Activated naive CD4-positive, alpha-beta T cell treated with anti-CD3 and anti-CD28 coated beads, Interleukin-2, amount 50 U/mL, for 16 hours (primary cell): ENCODE data around the gene NRBF2.
"Not testable (repeated sequence)": the region's sequence is repeated elsewhere in the genome, so short reads cannot be mapped to it uniquely, and the experiment has no call there.

Experiments
- DNase-seq: peaks from one replicate; pipeline ENCODE4 v3.0.0-alpha.2; 2020

NRBF2 gene

DNA sequence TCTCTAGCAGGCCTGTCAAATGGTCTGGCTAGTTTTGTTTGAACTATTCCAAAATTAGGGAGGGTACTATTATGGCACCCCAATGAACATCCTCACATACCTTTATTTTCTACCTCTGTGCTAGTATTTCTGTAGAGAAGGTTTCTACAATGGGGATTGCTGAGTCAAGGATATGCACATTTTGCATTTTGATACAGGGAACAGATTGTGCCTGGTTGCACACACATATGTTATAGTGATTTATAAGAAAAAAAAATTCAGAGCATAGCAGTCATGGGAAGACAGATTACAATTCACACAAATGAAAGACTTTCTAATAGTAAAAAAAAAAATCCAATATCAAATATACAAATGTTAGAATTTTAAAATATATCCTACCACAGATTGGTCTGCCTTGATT lies 14.1 kb upstream of the NRBF2 start:
- no peak for DNase-seq

DNA sequence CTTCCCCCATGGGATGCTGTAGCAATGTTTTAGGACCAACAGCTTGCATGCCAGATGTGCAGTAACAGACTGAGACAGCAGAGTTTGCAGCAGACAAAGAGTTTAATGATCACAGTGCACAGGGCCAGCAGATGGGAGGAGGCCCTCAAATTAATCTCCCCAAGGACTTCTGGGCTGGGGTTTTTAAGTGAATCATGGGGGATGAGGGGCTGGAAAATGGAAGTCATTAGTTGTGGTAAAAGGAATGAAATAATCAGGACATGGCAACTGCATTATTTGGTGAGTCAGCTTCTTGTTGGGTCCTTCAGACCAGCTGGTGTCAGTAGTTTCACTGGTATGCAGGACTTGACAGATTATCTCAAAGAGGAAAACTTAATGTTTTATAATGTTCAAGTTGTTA lies 12.6 kb upstream of the NRBF2 start:
- no peak for DNase-seq

DNA sequence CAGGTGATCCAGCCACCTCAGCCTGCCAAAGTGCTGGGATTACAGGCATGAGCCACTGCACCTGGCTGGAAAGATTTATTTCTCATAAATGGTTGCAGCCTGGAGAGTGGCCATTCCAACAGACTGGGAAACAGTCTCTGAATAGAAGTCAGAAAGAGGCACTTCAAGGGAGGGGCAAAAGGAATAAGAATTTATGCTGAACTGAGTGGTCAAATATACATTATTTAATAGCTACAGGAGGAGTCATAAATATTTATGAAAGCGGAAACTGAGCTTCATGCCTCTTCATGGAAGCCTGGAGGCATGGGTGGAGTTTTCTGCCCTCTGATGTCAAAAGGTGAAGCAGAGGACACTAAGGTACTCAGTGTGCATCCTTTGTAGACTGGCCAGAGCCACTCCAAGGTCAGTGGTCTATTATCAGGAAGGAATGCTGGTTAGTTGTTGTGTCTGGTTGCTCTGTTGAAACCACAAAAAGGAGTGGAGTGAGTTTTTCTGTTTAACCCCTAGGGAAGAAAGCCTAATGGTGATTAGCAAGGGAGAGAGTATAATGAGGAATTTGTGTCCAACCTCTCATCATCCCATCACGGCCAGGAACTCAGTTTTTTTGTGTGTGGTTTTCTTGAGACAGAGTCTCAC lies 9.3 kb upstream of the NRBF2 start:
- DNase-seq: no peak

DNA sequence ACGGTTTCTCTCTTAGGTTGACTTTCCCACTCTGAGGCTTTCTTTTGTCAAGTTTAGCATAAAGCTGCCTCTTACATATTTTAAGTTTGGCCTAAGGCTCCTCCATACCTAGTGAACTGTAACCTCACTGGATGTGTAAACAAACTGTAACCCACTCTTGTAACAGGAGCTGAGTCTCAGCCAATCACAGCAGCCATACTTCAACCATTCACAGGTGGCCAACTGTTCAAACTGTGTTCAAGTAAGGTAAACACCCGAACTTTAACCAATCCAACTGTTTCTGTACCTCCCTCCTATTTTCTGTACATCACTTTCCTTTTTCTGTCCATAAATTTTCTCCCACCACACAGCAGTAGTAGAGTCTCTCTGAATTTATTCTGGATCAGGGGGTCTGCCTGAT lies 7.7 kb upstream of the NRBF2 start:
- no peak for DNase-seq

DNA sequence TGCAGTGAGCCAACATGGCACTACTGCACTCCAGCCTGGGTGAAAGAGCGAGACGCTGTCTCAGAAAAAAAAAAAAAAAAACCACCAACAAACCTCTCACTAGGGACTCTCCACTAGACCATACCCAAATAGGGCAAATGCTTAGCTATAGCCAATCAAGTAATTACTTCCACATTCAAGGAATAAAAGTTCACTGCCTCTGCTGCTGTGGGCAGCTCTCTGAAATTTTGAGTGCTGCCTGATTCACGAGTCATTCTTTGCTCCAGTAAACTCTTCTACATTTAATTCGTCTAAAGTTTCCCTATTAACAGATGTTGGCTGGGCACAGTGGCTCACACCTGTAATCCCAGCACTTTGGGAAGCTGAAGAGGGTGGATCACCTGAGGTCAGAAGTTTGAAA lies 4.7 kb upstream of the NRBF2 start:
- DNase-seq: no peak

DNA sequence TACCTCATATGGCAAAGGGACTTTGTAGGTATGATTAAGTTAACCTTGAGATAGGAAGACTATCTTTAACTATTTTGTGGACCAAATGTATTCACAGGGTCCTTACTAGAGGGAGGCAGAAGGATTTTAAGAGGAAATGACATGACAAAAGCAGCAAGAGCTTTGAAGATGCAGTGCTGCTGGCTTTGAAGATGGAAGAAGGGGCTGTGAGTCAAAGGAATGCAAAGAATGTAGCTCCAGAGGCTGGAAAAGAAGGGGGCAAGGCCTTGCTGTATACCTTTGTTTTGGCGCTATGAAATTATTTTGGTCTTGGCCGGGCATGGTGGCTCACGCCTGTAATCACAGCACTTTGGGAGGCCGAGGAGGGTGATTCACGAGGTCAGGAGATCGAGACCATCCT lies 3.2 kb upstream of the NRBF2 start:
- no peak for DNase-seq

DNA sequence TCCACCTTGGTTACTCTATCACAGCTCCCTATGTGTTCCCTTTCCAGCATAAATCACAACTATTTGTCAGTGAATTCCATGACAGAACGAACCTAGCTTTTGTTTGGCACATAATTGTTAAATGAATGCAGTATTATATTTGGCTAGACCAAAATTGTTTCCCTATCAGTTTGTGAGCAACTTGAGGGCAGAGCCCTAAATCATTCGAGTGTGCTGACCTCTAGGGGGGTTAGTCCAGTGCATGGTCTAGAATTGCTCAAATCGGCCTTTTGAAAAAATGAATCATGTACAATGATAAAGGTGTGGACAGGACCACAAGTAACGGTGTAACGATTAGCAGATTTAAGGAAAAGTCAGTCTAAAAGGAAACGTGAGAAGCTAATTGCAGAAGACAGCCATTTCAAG lies 475 bp upstream of the NRBF2 start:
- no peak for DNase-seq

DNA sequence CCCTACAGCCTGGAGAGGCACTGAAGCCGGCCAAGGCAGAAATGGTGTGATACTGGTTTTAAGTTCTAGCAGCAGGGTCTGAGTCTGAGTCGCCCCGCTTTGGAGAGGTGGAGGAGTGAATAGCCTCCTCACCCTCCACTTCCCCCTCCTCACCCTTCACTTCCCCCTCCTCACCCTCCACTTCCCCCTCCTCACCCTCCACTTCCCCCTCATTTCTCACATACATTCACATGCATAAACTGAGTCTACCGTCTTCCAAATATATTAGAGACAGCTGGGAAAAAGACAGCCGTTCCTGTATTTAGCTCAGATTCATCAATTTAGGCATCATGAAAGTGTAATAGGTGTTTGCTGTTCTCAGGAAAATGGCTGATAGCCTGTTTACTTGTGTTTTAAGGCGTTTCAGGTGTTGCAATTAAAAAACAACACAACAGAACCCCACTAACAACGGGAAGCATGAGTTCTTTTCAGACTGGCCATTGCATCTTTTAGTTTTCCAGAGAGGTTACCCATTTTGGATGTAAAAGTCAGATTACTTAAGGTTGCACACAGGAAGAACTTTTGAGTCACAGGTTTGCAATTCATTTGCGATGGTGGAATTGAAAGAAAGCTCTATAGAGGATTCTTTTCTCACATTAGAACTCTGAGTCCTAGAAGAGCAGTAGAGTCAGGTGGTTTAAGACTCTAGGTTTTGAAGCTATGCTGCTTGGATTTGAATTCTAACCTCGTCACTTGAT lies 861 bp downstream of the NRBF2 start:
- no peak for DNase-seq

DNA sequence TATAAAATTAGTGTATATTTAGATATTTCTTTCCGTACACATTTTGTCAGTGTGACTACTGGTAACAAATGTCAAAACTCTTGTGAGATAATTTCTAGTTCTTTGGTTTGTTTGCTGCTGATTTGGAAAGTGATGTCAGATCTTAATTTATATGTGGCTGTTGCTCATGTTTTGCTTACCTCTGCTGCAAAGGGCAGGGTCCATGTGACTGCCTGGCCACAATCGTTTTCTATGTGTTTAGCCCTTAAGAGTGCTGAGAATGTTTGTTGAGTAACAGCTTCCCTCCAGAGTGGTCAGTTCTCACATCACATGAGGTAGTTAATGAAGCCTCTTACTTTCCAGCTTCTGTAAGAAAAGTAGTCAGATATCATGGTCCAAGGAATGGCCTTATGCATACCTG lies 4.2 kb downstream of the NRBF2 start:
- no peak for DNase-seq

DNA sequence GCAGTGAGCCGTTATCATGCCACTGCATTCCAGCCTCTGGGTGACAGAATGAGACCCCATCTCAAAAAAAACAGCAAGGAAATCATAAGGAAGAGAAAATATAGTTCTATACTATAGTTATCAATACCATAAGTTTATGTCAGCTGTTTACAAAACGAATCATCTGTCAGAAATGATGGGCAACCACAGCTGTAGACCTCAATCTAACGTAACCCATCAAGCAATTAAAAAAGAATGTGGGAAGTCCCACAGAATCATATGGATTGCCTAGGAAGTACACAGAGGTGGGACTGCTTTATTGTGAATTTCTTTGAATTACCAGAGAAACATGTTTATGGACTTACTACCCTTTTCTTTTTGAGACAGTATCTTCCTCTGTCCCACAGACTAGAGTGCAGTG lies 6.9 kb downstream of the NRBF2 start:
- no peak for DNase-seq

DNA sequence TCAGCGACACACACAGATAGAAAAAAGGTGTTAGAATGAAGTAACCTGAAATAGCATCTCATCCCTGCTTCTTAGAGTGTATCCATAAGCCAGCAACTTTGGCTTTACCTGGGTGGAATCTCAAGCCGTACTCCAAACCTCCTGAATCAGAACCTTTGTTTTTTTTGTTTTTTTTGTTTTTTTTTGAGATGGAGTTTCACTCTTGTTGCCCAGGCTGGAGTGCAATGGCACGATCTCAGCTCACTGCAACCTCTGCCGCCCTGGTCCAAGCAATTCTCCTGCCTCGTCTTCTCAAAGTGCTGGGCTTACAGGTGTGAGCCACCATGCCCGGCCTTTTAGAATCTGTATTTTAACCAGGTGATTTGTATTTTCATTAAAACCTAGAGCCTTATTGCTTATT lies 9.0 kb downstream of the NRBF2 start:
- no peak for DNase-seq

DNA sequence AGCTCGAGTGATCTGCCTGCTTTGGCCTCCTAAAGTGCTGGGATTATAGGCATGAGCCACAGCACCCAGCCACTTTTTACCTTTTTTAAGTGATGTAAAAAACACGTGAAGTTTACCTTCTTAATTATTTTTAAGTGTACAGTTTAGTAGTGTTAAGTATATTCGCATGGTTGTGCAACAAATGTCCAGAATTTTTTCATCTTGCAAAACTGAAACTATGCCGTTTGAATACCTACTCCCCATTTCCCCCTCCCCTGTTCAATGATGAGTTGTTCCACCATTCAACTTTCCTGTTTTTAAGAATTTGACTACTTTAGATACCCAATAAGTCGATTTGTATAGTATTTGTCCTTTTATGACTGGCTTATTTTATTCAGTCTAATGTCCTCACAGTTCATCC lies 10.9 kb downstream of the NRBF2 start:
- DNase-seq: no peak

DNA sequence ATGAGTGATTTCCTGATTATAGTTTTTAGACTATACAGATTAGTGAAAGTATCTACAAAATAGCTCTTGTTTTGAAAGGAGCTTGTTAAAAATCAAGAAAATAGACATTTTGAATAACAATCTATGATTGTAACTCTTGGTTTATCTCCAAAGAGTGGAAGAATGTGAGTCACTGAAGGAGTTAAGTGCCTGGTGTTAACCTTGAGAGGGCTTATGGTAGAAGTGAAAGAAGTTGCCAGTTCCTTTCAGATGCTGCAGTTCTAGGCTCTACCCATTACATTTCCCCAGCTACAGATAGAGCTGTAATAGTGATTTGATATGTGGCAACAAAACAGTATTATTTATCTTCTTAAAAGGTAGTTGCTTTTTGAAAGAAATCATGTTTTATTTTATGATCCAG lies 12.7 kb downstream of the NRBF2 start:
- no peak for DNase-seq

DNA sequence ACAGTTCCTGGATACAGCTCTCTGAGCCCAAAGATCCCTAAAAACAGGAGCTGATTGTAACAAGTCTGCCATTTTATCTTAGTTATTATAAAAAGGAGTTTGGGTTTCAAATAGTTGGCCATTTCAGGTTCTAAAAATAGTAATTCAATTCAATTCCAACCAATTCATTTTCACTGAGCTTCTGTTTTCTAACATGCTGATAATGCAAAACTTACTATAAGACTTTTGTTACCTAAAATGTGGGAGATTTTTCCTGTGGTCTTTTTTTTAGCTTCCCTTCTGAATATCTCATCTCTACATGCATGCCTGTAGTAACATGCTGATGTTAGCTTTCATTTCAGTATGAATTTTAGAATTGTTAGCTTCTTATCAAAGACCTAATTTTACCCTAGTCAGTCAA lies 13.4 kb downstream of the NRBF2 start:
- DNase-seq: no peak

DNA sequence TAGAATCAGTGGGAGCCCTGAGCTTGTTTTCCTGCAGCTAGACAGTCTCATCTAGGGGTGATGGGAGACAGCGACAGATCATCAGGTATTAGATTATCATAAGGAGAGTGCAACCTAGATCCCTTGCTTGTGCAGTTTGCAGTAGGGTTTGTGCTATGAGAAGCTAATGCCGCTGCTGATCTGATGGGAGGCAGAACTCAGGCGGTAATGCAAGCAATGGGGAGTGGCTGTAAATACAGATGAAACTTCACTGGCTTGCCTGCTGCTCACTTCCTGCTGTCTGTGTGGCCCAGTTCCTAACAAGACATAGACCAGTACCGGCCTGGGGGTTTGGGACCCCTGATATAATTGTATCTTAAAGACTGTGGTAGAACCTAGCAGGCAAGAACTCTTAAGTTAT lies 17.6 kb downstream of the NRBF2 start:
- DNase-seq: no peak

DNA sequence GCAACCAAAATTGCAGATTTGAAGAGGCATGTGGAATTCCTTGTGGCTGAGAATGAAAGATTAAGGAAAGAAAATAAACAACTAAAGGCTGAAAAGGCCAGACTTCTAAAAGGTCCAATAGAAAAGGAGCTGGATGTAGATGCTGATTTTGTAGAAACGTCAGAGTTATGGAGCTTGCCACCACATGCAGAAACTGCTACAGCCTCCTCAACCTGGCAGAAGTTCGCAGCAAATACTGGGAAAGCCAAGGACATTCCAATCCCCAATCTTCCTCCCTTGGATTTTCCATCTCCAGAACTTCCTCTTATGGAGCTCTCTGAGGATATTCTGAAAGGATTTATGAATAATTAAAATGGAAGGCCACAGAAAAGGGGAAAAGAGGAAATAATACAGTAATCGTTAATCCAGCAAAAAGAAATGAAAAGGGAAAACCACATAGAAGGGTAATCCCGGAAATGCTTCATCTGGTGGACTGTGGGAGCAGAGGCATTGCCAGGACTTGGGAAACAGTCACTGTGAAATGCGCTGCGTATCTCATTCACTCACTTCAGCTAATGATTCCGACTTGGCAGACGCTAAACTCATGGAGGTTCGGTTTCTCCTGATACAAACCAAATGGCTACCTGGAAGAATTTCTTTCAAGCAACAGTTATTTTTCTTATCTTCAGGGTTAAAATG lies 20.9 kb downstream of the NRBF2 start:
- not testable (repeated sequence) for DNase-seq

DNA sequence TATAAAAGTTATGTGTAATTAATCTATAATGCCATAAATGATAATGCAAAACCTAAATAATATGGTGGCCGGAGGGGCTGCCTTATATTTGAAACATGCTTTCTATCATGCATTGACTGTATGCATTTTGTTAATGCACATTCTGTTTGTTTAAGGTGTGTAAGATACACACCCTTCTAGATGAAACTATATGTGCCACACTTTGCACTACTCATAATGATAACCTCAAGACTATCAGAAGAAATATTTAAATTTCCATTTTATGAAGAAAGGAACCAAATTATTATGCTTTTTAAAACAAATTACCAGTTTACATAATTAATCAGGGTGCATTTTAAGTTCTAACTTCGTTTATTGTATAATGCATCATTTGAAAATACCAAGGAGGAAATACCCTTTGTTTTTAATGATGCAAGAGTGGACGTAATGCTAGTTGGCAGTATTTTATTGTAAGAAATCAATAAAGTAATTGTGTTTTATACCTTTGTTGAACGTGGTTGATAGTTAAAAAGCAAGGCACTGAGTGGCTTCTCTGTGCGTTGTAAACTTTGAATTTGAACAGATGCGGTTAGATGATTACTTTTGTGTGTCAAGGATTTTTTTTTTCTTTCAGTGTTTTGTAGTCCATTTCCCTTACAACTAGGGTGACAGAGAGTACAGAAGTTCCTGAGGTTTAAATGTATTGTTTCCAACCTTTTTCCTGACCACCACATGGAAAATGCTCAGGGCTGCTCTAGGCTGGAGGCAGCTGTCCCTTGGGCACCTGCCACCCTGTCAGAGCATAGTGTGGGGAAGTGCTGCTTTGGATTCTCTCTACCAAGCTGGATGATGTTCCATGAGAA lies 21.6 kb downstream of the NRBF2 start:
- no peak for DNase-seq

DNA sequence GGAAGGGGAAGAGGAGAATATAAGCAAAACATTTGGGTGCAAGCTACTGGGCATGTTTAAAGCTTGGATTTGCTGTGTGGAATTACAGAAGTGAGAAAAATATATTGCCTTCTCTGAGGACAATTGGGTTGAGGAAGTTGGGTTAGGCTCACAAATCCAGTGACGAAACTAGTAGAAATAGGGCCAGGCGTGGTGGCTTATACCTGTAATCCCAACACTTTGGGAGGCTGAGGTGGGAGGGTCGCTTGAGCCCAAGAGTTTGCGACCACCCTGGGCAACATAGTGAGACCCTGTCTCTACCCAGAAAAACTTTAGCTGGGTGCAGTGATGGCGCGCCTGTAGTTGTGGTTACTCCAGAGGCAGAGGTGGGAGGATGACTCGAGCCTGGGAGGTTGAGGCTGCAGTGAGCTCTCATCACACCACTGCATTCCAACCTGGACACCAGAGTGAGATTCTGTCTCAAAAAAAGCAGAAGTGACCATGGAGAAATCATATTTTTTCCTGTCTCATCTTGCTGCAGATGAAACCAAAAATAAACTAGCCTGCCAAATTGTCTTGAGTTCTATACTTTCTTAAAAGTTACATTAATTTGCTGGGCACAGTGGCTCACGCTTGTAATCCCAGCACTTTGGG lies 22.4 kb downstream of the NRBF2 start:
- DNase-seq: no peak

DNA sequence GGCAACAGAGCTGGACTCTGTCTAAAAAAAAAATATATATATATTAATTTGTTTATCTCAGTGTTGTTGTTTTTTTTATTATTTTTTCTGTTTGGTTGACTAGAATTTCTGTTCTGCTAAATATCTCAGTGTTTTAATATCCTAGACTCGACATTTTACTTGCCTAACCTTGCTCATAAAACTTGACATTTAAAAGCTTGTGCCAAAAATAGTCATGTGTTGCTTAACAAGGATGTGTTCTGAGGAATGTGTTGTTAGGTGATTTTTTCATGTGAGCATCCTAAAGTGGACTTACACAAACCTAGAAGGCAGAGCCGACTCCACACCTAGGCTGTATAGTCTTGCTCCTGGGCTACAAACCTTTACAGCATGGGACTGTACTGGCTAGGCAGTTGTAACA lies 23.1 kb downstream of the NRBF2 start:
- DNase-seq: no peak

DNA sequence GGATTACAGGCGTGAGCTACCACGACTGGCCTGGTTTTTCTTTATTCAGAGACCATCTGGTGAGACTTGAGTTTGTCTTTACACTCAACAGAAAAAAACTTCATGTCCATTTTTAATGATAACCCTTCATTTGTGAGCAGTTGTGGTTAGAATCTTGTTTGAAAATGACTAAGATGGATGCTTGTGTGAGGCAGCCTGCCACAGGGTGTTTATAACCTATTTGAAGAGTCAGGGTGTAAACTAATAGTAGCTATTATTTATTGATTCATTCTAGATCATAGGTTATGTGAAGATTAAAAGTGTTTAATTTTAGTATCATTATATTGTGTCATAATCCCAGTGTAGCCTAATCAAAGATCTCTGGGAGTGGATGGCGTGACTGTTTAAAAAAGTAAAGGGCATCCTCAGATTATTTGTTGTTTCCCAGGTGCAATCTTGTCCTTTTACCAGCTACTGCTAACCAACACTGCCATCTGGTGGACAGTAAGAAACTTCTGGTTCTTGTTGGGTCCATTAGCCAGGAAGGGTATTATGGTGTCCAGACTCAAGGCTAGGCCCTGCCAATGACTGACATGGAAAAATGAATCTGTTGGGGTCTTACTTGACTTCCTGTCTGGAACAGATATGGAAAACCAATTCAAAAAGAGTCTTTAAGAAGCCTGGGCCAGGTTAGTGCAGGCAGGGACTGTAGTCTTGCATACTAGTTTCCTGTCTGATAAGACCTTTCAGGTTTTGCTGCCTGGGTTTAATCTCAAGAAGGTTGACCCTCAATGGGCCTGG lies 24.9 kb downstream of the NRBF2 start:
- no peak for DNase-seq

DNA sequence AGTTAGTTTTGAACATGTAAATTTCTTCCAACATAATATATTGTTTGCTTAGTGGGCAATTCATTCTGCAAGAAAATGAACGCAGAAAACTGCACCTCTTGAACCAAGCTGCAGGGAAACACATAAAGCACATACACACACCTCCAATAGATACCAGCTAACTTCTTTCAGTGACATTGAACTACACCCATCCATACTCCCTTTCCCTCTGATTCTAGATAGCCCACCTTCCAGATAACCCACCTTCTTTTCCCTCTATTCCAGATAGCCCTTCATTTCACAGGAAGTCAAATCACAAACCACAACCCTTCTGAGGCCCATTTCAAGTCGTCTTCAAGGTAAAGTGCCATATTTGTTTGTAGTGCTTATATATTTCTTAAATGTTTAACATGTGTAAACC lies 28.5 kb downstream of the NRBF2 start:
- no peak for DNase-seq

DNA sequence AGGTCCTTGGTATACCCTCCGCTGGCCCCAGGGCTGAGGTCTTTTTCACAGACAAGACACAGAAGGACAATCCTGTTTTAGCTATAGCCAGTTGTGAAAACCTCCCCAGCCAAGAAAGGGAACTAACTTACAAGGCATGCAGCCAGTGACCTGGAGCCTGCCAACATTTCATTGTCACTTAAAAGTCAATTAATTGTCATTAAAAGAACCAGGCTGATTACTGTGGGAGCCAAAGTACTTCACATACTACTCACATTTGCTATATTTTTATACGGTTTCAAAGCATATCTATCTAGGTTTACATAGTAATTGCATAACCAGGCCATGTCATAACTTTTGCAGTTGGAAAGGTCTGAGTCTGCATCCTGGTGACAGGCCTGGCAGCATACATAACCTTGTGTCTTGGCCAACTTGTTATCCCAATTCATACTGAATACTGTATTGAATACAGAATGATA lies 31.1 kb downstream of the NRBF2 start:
- DNase-seq: no peak
